Naive B cell (primary cell): ENCODE measurements around the gene GMDS. TPM values are rescaled to one million over a fixed set of nuclear protein-coding genes. Genes with fewer than 3 reads are reported as not detected.
A peak's percentile ranks its signal among the peaks of the same experiment; 100 is the strongest.
"Not testable (repeated sequence)": the region's sequence is repeated elsewhere in the genome, so short reads cannot be mapped to it uniquely, and the experiment has no call there.

Experiments
- ATAC-seq, 2 donors: fragments of 150-1000 bp; cut with Tn5 transposase; 2 replicates each; pipeline ENCODE4 v1.10.0; 2021; ENCODE audit warnings: low read depth in 2 of 2, mild to moderate bottlenecking in 2 of 2, moderate library complexity in 2 of 2
- DNase-seq: peaks from one replicate; pipeline ENCODE4 v3.0.0; 2022
- H3K27ac Mint-ChIP-seq, 6 donors: one replicate each; pipeline ENCODE4 v1.8.0; 2020 to 2022; ENCODE audit warnings: mild to moderate bottlenecking in 6 of 6, mixed read lengths in 6 of 6, moderate library complexity in 5 of 6, inconsistent platforms in 2 of 6
- H3K27me3 Mint-ChIP-seq, 3 donors: one replicate each; pipeline ENCODE4 v1.8.0; 2021 to 2022; ENCODE audit warnings: mixed read lengths in 3 of 3, mild to moderate bottlenecking in 1 of 3
- H3K36me3 Mint-ChIP-seq, 2 donors: one replicate each; pipeline ENCODE4 v1.8.0; 2020 to 2022; ENCODE audit warnings: mixed read lengths in 2 of 2, inconsistent platforms in 1 of 2, mild to moderate bottlenecking in 1 of 2
- H3K4me1 Mint-ChIP-seq, 3 donors: one replicate each; pipeline ENCODE4 v1.8.0; 2020 to 2022; ENCODE audit warnings: mixed read lengths in 3 of 3, inconsistent platforms in 1 of 3, mild to moderate bottlenecking in 1 of 3, moderate library complexity in 1 of 3
- H3K4me3 Mint-ChIP-seq, 8 donors: one replicate each; pipeline ENCODE4 v1.8.0; 2020 to 2022; ENCODE audit warnings: mild to moderate bottlenecking in 8 of 8, mixed read lengths in 8 of 8, moderate library complexity in 8 of 8, inconsistent platforms in 2 of 8
- H3K9me3 Mint-ChIP-seq, 7 donors: one replicate each; pipeline ENCODE4 v1.8.0; 2020 to 2022; ENCODE audit warnings: mixed read lengths in 7 of 7, mild to moderate bottlenecking in 5 of 7, inconsistent platforms in 2 of 7, moderate library complexity in 1 of 7
- polyA plus RNA-seq, 6 donors: library from polyadenylated mRNA; unstranded; fragments of 300-500 nt; fragmentation: Illumina TruSeq; gene quantifications; one replicate each; pipeline ENCODE4 v1.2.3, GENCODE V29; 2021; ENCODE audit warnings: low read depth in 6 of 6

Gene GMDS
- polyA plus RNA-seq, 6 donors from 2014 or later: 12.7 to 23.3 (median 14.7) TPM

DNA sequence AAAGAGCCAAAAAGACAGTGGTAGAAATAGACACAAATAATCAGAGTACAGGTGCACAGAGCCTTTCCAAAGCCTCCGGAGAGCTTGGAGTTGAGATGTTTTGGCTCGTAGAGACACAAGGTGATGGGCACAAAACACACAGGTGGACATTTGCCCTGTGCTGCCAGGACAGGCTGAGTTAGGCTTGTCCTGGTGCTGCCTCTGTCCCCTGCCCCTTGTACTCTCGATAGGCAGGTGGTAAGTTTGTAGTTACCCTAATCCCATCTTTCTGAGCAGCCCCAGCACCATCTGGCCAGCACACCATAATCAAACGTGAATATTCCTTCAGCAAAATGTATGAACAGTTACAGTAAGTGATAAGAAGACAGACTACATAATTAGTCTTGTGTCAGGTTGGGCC lies 540.2 kb downstream of the GMDS start:
- Mint-ChIP-seq H3K36me3 (no peaks in the 10 kb centered on the region), H3K9me3 (no peaks in the 10 kb centered on the region), H3K4me1 (no peaks in the 10 kb centered on the region), H3K27me3 (no peaks in the 10 kb centered on the region), H3K4me3 (no peak overlapping the region), H3K27ac (peak overlapping the region in 2 of 6 donors; percentile 46 to 62)
- ATAC-seq (no peak), DNase-seq (no peak)

DNA sequence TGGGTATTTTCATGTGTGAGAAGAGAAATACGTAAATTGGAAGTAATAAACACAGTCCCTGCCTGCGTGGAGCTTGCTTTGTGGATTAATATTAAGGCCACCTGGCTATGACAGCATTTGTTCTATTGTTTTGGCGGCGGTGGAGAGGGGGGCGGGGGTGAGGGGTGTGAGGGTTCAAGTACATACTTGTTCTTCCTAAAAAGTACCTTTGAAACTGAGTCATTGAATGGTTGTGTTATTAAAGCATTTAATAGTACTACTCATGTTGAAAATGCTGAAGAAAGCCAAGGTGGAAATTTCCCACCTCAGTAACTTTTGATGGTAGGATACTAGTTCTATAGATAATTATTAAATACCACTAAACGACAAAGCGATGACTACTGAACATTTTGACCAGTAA lies 540.7 kb downstream of the GMDS start:
- Mint-ChIP-seq H3K27me3 (no peaks in the 10 kb centered on the region), H3K36me3 (no peaks in the 10 kb centered on the region), H3K4me3 (no peak overlapping the region), H3K4me1 (no peaks in the 10 kb centered on the region), H3K27ac (no peak overlapping the region), H3K9me3 (no peaks in the 10 kb centered on the region)
- DNase-seq (no peak), ATAC-seq (no peak)

DNA sequence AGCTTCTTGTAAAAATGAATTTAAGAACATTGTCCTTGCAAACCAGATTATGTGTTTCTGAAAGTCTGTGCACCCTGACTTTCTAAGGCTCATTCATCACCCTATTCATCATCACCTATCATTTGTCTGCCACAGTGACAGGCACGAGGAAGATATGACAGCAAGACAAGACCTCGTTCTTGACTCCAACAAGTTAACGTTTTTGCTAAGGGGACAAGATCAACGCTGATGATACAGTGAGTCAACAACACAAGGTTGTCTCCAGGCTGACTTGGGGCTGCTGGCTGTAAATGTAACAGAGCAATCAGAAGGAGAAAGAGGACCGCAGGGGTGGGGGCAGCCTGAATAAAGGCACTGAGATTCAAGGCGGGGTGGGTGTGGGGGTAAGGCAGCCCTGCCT lies 541.5 kb downstream of the GMDS start:
- no peaks in the 10 kb centered on the region for H3K4me1 Mint-ChIP-seq

DNA sequence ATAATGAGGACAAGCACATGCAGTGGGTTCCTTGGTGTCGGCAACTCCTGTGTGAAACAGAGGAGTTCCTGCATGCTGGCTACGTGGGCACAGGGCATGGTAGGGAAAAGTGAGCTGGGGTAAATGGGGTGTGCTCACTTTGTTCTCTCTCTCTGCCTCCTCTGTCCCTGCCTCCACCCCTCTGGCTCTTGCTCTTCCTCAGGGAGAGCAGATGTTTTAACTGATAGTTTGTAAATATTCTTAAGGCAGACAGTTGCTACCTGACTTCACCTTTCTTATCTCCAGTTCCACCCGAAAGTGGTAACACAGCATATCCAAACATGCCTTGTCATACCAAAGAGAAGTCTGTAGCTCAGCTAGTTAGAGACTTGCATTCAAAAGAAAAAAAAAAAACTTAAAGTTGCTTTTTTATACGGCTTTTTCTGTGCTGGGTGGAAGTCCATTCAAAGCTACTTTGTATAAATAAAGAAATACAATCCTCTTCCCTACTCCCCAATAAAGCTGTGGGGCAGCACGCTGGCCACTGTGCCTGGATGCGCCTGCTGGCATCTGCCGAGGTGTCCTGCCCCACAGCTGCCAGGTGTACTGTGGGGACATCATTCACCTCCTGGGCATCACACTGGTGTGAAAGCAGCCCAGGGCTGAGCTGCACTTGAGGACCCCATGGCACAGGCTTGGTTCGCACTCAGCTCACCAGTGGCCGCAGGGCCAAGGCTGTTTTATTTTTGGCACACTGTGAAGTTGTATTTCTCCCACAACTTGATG lies 542.1 kb downstream of the GMDS start:
- Mint-ChIP-seq H3K36me3 (no peaks in the 10 kb centered on the region), H3K9me3 (no peaks in the 10 kb centered on the region), H3K4me3 (no peak overlapping the region), H3K27me3 (no peaks in the 10 kb centered on the region), H3K4me1 (no peaks in the 10 kb centered on the region), H3K27ac (no peak overlapping the region)
- ATAC-seq: no peak
- DNase-seq: no peak

More for the DNA sequence above, 541.5 kb downstream of the GMDS start:
- no peaks in the 10 kb centered on the region for H3K27me3 Mint-ChIP-seq
- DNase-seq (no peak), ATAC-seq (no peak)
- H3K4me3 Mint-ChIP-seq: no peak overlapping the region
- H3K9me3 Mint-ChIP-seq: no peaks in the 10 kb centered on the region
- H3K27ac Mint-ChIP-seq: peak overlapping the region in 2 of 6 donors; percentile 33 to 37
- H3K36me3 Mint-ChIP-seq: no peaks in the 10 kb centered on the region

DNA sequence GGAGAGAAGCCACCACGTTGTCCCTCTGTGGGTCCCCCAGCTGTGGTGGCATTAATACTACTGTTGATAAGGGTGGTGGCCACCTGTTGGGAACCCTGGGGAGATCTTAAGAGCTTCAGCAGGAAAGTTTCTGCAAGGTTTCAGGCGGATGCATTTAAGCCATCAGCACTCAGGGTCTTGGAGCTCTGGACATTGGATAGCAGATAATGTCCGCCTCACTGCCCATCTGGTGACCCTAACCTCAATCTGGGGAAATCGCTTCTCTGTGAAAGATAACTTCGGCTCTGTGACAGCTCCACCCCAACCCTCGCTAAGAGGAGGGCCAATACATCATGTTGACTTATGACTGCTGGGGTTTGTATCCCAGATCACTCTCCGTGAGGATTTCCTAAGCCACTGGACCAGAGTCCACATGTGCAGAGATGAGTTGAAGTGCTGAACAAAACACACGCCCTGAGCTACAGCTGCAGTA lies 542.8 kb downstream of the GMDS start:
- Mint-ChIP-seq H3K27me3 (no peaks in the 10 kb centered on the region), H3K4me1 (no peaks in the 10 kb centered on the region), H3K4me3 (no peak overlapping the region), H3K9me3 (no peaks in the 10 kb centered on the region), H3K36me3 (no peaks in the 10 kb centered on the region), H3K27ac (no peak overlapping the region)
- ATAC-seq (no peak), DNase-seq (no peak)

DNA sequence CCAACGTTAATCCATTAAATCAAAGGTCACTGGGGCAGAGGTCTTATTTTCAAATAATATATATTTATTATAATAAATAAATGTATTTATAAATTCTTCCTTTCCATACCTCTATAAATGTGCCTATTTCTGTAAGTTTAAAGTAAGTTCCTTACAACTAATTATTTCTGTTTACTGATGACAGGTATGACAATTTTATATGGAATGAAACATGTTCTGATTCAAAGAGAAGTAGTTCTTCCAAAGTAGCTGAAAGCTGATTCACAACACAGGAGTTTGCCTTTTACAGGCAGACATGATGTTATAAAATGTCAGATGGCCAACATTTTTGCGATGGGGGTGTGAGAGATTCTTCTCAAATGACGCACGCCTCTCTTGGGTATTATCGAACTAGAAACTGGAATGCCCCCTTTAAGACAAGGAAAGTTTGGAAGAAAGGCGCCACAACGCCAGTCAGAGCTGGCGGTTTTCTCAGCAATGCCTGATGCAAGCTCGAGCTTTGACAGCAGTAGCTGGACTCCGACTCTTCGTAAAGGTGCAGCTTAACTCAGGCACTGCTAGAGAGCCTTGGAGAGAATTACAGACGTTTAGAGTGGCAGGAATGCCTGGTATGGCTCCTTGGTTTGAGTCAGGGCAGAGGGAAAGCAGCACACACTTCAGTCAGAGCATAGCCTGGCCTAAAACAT lies 543.6 kb downstream of the GMDS start:
- DNase-seq (no peak), ATAC-seq (no peak)
- no peaks in the 10 kb centered on the region for H3K4me1 Mint-ChIP-seq
- H3K9me3 Mint-ChIP-seq: no peaks in the 10 kb centered on the region
- H3K27me3 Mint-ChIP-seq: no peaks in the 10 kb centered on the region
- H3K36me3 Mint-ChIP-seq: no peaks in the 10 kb centered on the region
- H3K27ac Mint-ChIP-seq: no peak overlapping the region
- H3K4me3 Mint-ChIP-seq: no peak overlapping the region

DNA sequence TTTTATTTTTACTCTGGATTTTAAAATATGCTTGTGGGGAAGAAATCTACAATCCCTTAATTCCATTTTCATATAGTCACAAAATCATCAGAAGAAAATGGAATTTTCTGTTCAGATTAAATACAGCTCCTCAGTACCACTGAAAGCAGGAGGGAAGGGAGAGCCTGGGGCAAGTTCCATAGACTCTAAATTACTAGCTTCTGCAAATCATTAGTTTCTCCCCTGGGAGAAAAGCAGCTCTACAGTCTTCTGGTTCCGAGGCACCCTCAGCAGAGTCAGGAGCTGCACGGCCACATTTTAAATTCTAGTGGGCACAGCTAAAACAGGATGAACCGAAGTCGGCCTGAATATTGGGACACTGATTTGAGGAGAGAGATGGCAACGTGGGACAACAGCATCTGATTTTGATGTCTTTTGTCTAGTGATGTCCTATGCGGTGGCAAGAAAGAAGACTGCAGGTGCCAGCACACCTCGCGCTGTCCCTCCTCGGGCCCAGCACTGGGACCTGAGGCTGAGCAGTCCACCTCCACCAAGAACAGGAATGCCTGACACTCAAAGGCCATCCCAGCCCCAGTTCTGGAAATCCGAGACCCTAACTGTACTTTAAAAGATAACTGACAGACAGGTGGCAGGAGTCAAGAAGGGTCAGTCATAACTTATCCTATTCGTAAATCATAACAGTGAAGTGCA lies 545.0 kb downstream of the GMDS start:
- peak overlapping the region in 1 of 6 donors; percentile 25 for H3K27ac Mint-ChIP-seq
- H3K4me1 Mint-ChIP-seq: no peaks in the 10 kb centered on the region
- H3K36me3 Mint-ChIP-seq: peaks cover 0 to 5% of the 10 kb centered on the region in 2 donors

DNA sequence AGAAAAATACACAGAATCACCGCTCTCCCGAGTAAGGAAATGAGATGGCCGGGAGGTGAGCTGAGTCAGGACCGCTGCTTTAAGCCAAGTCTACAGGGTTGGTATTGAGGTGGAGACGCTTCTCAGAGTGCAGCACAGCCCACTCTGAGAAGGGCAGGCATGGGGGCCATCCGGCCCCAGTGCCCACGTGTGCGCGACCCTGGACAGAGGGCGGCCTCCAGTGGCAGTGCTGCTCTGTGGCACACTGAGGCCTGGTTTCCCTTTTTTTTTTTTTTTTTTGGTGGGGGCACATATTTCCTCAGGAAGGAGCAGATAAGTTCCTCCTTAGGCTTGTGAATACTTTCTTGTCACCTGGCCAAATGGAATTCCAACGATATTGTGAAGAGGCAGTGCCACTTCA lies 546.9 kb downstream of the GMDS start:
- DNase-seq (no peak), ATAC-seq (no peak)
- H3K27ac Mint-ChIP-seq: peak overlapping the region in 1 of 6 donors; percentile 58
- peaks cover under 1 to 5% of the 10 kb centered on the region in 2 donors for H3K36me3 Mint-ChIP-seq
- H3K4me3 Mint-ChIP-seq: no peak overlapping the region
- H3K4me1 Mint-ChIP-seq: no peaks in the 10 kb centered on the region
- no peaks in the 10 kb centered on the region for H3K9me3 Mint-ChIP-seq
- no peaks in the 10 kb centered on the region for H3K27me3 Mint-ChIP-seq

More for the DNA sequence above, 545.0 kb downstream of the GMDS start:
- no peaks in the 10 kb centered on the region for H3K27me3 Mint-ChIP-seq
- H3K9me3 Mint-ChIP-seq: no peaks in the 10 kb centered on the region
- ATAC-seq: no peak
- DNase-seq: no peak
- no peak overlapping the region for H3K4me3 Mint-ChIP-seq

DNA sequence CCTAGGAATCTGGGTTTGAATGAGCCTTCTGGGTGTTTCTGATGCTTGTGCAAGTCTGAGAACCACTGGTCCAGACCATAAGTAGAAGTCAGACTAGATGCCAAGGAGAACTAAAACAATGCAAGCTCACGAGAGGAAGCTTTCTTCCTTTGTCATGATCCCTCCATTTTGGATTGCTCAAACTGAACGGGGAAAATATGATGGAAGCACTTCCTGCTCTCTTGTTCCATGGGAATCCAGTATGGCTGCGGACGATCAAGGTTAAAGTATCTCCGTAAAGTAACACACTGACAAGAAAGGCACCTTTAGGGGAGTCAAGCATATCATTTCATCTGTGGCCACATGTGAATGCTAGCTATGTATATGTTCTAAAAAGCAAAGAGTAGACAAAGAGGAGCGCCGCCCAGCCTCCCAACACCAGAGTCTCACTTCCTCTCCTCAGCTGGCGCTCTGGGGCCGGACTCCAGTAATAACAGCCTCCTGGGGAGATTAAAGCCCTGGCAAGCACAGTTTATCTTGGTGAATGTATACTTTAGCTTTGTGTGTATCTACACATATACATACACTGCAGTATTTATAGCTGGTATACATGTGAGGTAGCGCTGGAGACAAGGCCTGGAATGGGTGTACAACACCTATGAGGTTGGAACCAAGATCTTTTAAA lies 547.6 kb downstream of the GMDS start:
- Mint-ChIP-seq H3K27ac (no peak overlapping the region), H3K36me3 (peaks cover 8 to 12% of the 10 kb centered on the region in 2 donors), H3K27me3 (no peaks in the 10 kb centered on the region), H3K9me3 (peaks cover 0 to 7% (median 4%) of the 10 kb centered on the region in 7 donors), H3K4me3 (no peak overlapping the region), H3K4me1 (no peaks in the 10 kb centered on the region)
- no peak for ATAC-seq
- no peak for DNase-seq

DNA sequence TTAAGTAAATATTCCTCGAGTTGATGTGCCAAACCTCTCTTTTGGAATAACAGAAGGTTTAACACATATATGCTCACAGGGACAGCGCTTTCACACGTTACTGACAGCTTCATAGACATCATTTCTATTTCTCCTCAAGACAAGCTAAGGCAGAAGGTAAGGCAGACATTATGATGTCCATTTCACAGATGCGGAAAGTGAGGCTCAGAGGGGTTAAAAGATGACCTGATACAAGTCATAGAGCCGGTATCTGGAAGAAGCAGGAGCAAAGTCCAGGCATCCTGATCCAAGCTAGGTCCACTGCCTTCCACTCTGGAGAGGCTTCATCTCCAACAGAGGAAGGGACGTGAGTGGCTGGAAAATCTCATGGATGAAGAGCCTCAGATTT lies 548.9 kb downstream of the GMDS start:
- no peak for ATAC-seq
- H3K27ac Mint-ChIP-seq: no peak overlapping the region
- no peaks in the 10 kb centered on the region for H3K27me3 Mint-ChIP-seq

DNA sequence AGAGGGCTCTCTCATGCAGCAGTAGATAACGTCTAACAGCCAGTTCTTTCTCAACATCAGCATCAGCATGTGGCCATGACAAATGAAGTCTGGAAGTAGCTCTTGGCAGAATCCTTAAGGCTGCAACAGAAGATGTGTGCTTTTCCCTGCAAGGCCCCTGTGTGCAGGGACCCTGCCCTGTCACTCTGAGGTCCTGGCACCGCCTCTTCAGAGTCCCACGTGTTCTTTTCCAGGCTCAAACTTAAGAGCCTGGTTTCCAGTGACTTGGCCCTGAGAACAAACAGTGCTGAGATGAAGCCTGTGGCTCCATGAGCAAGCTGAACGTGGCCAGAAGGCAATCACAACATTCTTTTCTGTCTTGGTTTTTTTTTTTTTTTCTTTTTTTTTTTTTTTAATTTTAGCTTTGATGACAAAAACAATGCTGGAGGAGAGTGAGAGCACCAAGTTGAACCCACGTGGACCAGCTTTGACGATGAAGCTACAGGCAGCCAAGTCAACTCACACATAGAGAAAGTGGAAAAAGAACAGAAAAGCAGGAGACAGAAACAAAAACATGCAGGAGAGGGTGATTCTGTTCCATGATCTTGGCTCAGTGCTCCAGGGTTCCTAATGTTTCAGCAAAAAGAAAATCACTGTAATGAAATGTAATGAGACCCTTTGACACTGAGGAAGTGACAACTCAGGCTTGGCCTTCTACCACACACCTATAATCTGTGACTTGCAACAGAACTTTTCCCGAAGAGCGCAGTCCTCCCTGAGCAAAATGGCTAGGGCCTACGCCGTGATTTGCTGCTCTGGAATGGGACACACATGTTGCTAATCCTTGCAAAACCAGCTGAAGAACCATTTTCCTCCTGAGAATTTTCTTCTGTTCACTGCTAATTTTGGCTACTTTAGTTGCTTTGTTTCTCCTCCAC lies 549.6 kb downstream of the GMDS start:
- Mint-ChIP-seq H3K27ac (no peak overlapping the region), H3K27me3 (no peaks in the 10 kb centered on the region), H3K4me3 (no peak overlapping the region), H3K4me1 (no peaks in the 10 kb centered on the region), H3K9me3 (peaks cover 0 to 13% (median 9%) of the 10 kb centered on the region in 7 donors), H3K36me3 (peaks cover 15 to 18% of the 10 kb centered on the region in 2 donors)
- ATAC-seq (no peak), DNase-seq (no peak)

More for the DNA sequence above, 548.9 kb downstream of the GMDS start:
- Mint-ChIP-seq H3K36me3 (peaks cover 15 to 18% of the 10 kb centered on the region in 2 donors), H3K4me1 (no peaks in the 10 kb centered on the region), H3K4me3 (no peak overlapping the region), H3K9me3 (peaks cover 0 to 13% (median 8%) of the 10 kb centered on the region in 7 donors)
- no peak for DNase-seq

DNA sequence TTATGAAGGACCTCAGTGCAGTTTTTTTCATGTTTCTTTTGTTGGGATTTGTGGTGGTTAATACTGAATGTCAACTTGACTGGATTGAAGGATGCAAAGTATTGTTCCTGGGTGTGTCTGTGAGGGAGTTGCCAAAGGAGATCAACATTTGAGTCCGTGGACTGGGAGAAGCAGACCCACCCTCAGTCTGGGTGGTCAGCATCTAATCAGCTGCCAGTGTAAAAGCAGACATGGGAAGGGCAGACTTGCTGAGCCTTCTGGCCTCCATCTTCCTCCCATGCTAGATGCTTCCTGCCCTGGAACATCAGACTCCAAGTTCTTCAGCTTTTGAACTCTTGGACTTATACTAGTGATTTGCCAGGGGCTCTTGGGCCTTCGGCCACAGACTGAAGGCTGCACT lies 553.6 kb downstream of the GMDS start:
- DNase-seq, ATAC-seq, H3K27me3 Mint-ChIP-seq, H3K4me1 Mint-ChIP-seq, H3K4me3 Mint-ChIP-seq, H3K27ac Mint-ChIP-seq: not testable (repeated sequence)
- H3K9me3 Mint-ChIP-seq: peaks cover 0 to 13% (median 9%) of the 10 kb centered on the region in 7 donors
- peaks cover 15 to 21% of the 10 kb centered on the region in 2 donors for H3K36me3 Mint-ChIP-seq
